Thyroid gland (tissue), 4 donors: Measurements from ENCODE around the gene VSTM4.

Source experiments
- POLR2A ChIP-seq, 2 donors: fragments of 450-650 bp; IDR thresholded peaks; one replicate each; pipeline ENCODE4 v1.6.1; 2017; ENCODE audit warnings: antibody characterized with exemption in 2 of 2, mild to moderate bottlenecking in 2 of 2, moderate library complexity in 1 of 2
- TF ChIP-seq, protein P1 (sequence below), 6 experiments: fragments of 200-600 bp in 3 of 6; fragments of 450-650 bp in 3 of 6; sonication (generic) in 3 of 6; IDR thresholded peaks; one replicate each; pipeline ENCODE4 v1.5.1; 2016 to 2019; ENCODE audit warnings: antibody characterized with exemption in 6 of 6, mild to moderate bottlenecking in 2 of 6, inconsistent platforms in 1 of 6, moderate library complexity in 1 of 6

DNA sequence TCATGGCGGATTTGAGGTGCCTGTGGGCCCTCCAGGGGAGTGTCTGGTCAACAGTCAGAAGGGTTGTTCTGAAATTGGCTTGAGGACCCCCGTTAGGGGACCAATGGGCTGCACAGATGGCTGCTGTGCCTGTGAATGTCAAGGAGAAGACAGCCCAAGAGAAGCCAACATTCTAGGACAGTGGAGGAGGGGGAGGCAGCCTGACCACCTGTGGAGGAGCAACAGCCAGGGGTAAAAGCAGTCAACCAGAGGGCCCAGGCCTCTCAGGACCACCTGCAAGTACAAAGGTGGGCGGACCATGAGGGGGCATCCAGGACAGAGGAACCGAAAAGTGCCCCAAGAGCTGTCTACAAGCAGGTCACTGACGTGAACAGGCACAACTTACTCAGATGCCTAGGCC is 76.6 kb downstream of the VSTM4 start:
- no peak for TF ChIP-seq POLR2A (IDR thresholded peaks at IDR 0.05)
- TF ChIP-seq, protein P1, sequence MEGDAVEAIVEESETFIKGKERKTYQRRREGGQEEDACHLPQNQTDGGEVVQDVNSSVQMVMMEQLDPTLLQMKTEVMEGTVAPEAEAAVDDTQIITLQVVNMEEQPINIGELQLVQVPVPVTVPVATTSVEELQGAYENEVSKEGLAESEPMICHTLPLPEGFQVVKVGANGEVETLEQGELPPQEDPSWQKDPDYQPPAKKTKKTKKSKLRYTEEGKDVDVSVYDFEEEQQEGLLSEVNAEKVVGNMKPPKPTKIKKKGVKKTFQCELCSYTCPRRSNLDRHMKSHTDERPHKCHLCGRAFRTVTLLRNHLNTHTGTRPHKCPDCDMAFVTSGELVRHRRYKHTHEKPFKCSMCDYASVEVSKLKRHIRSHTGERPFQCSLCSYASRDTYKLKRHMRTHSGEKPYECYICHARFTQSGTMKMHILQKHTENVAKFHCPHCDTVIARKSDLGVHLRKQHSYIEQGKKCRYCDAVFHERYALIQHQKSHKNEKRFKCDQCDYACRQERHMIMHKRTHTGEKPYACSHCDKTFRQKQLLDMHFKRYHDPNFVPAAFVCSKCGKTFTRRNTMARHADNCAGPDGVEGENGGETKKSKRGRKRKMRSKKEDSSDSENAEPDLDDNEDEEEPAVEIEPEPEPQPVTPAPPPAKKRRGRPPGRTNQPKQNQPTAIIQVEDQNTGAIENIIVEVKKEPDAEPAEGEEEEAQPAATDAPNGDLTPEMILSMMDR (IDR thresholded peaks at IDR 0.05), result no peak
